OCI-LY7 (cell line): Measurements from ENCODE around the gene NLGN1.

Source experiments
- CTCF ChIP-seq: fragments of 200-600 bp; sonication (generic); conservative IDR thresholded peaks from 2 replicates; pipeline ENCODE4 v1.5.1; 2014; ENCODE audit warnings: mild to moderate bottlenecking, antibody characterized with exemption, low read length, moderate library complexity, mixed read lengths
- EZH2phosphoT487 ChIP-seq: fragments of 200-600 bp; sonication (generic); IDR thresholded peaks from 2 replicates; pipeline ENCODE4 v1.6.1; 2018; ENCODE audit warnings: low read depth, borderline replicate concordance, mild to moderate bottlenecking, mixed run types, antibody characterized with exemption, low read length, moderate library complexity, mixed read lengths

- TF ChIP-seq CTCF (no peak), EZH2phosphoT487 (no peak)
Observed at GRCh38 chr3:174330303-174330702, 932.8 kb downstream of the NLGN1 start.
